PC-3 (cell line): ENCODE measurements around the gene MLC1. TPM values are rescaled to one million over a fixed set of nuclear protein-coding genes. Genes with fewer than 3 reads are reported as not detected.
A peak's percentile ranks its signal among the peaks of the same experiment; 100 is the strongest.

Source experiments
- ATAC-seq: fragments of 200-7000 bp; cut with Tn5 transposase; 2 replicates; pipeline ENCODE4 v1.9.1; 2020; ENCODE audit warnings: mild to moderate bottlenecking, moderate library complexity
- BruUV-seq: library from RNA; stranded (reverse); fragments of 400-500 nt; replicated peaks from 2 replicates; lab custom pipeline; 2021; lab: Mats Ljungman, UMichigan
- CTCF ChIA-PET: fragments of 300-600 bp; sonication (Branson Sonifier 250); formaldehyde crosslinking; loops from one replicate; lab custom pipeline; 2022; ENCODE audit warnings: antibody characterized with exemption; lab: Charles Lee
- POLR2A ChIA-PET: fragments of 300-600 bp; sonication (Branson Sonifier 250); formaldehyde crosslinking; loops from one replicate; lab custom pipeline; 2022; ENCODE audit warnings: antibody characterized with exemption; ENCODE audit not compliant: unreplicated experiment; lab: Charles Lee
- DNase-seq: peaks from one replicate; pipeline ENCODE4 v3.0.0-alpha.2; 2015
- H2AFZ ChIP-seq: fragments of 300-600 bp; sonication (generic); 2 replicates; pipeline ENCODE4 v1.6.0; 2016; ENCODE audit warnings: antibody characterized with exemption, low read length
- H3F3A ChIP-seq: fragments of 300-600 bp; sonication (generic); one replicate; pipeline ENCODE4 v1.6.0; 2017; ENCODE audit warnings: antibody characterized with exemption, low read length, control low read depth, mild to moderate bottlenecking; ENCODE audit not compliant: unreplicated experiment
- H3K27ac ChIP-seq: fragments of 300-600 bp; sonication (generic); 2 replicates; pipeline ENCODE4 v1.5.1; 2016; ENCODE audit warnings: mild to moderate bottlenecking, low read length
- H3K27me3 ChIP-seq: fragments of 300-600 bp; sonication (generic); 2 replicates; pipeline ENCODE4 v1.6.1; 2016; ENCODE audit warnings: low read length, mixed read lengths
- H3K36me3 ChIP-seq: fragments of 300-600 bp; sonication (generic); 2 replicates; pipeline ENCODE4 v1.6.1; 2016; ENCODE audit warnings: low read depth, mixed run types, low read length, mixed read lengths
- H3K4me1 ChIP-seq: fragments of 300-600 bp; sonication (generic); 2 replicates; pipeline ENCODE4 v1.5.1; 2016; ENCODE audit warnings: low read length; ENCODE audit not compliant: insufficient read depth
- H3K4me2 ChIP-seq: fragments of 300-600 bp; sonication (generic); 2 replicates; pipeline ENCODE4 v1.6.0; 2016; ENCODE audit warnings: low read length
- H3K4me3 ChIP-seq: fragments of 300-600 bp; sonication (generic); 2 replicates; pipeline ENCODE4 v1.5.1; 2016; ENCODE audit warnings: mild to moderate bottlenecking, low read length, mixed read lengths
- H3K79me2 ChIP-seq: fragments of 300-600 bp; sonication (generic); 2 replicates; pipeline ENCODE4 v1.6.1; 2017; ENCODE audit warnings: low read length, mixed read lengths
- H3K9ac ChIP-seq: fragments of 300-600 bp; sonication (generic); 2 replicates; pipeline ENCODE4 v1.6.0; 2016; ENCODE audit warnings: mild to moderate bottlenecking, low read length
- H3K9me2 ChIP-seq: fragments of 300-600 bp; sonication (generic); replicated peaks from 2 replicates; pipeline ENCODE4 v1.6.1; 2016; ENCODE audit warnings: mixed run types, low read length, mixed read lengths
- H3K9me3 ChIP-seq: fragments of 300-600 bp; sonication (generic); 2 replicates; pipeline ENCODE4 v1.6.1; 2016; ENCODE audit warnings: low read length, mixed read lengths
- H4K20me1 ChIP-seq: fragments of 300-600 bp; sonication (generic); 2 replicates; pipeline ENCODE4 v1.6.1; 2016; ENCODE audit warnings: low read length, mixed read lengths
- EZH2 ChIP-seq: fragments of 300-600 bp; sonication (generic); IDR thresholded peaks from one replicate; pipeline ENCODE4 v1.6.1; 2017; ENCODE audit warnings: antibody characterized with exemption, mild to moderate bottlenecking, low read length; ENCODE audit not compliant: unreplicated experiment
- EZH2phosphoT487 ChIP-seq: fragments of 300-600 bp; sonication (generic); IDR thresholded peaks from 2 replicates; pipeline ENCODE4 v1.6.1; 2018; ENCODE audit warnings: mild to moderate bottlenecking, antibody characterized with exemption, low read length, borderline replicate concordance
- intact Hi-C: fragments of 100-400 bp; cut with micrococcal nuclease; formaldehyde crosslinking; loops from 2 replicates; pipeline ENCODE4 v1.9.0; 2023
- total RNA-seq: library from RNA; depleted of rRNA; stranded (reverse); fragments of >200 nt; gene quantifications from 2 replicates; pipeline ENCODE4 v1.2.3, GENCODE V29; 2014
- TF ChIP-seq, protein P1 (sequence below): fragments of 300-600 bp; sonication (generic); conservative IDR thresholded peaks from 2 replicates; pipeline ENCODE4 v1.5.1; 2017; ENCODE audit warnings: antibody characterized with exemption, low read depth, mild to moderate bottlenecking, low read length

The MLC1 gene
- total RNA-seq, 1 experiment from 2014 or later, result 0.62 TPM

DNA sequence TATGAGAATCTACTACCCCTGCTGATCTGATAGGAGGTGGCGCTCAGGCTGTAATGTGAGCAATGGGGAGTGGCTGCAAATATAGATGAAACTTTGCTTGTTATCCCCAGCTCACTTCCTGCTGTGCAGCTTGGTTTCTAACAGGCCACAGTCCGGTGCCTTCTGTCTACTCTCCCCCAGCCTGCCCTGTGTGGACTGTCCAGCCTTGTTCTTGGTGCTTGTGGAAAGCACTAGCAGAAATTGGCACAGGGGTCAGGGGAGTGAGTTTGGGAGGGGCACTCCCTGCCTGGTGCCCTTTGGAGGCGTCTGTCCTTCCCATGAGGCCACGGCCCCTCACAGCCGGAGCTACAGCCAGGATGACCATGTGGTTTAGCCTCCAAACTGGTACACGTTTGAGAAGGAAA lies 18.9 kb upstream of the MLC1 start:
- H3F3A ChIP-seq, result no peaks in the 10 kb centered on the region
- no peak overlapping the region for H2AFZ ChIP-seq
- H3K9me3 ChIP-seq, result no peaks in the 10 kb centered on the region
- H3K9ac ChIP-seq, result no peak overlapping the region
- no TSS peak for BruUV-seq
- no peaks in the 10 kb centered on the region for H3K4me1 ChIP-seq
- DNase-seq, result no peak
- ChIA-PET POLR2A (no interaction called here), CTCF (no interaction called here)
- H3K27me3 ChIP-seq, result no peaks in the 10 kb centered on the region
- H3K27ac ChIP-seq, result no peak overlapping the region
- no peak overlapping the region for H3K4me2 ChIP-seq
- peak; percentile 50 for ATAC-seq
- H3K4me3 ChIP-seq, result no peak overlapping the region
- no peaks in the 10 kb centered on the region for H4K20me1 ChIP-seq
- no peaks in the 10 kb centered on the region for H3K79me2 ChIP-seq
- H3K36me3 ChIP-seq, result no peaks in the 10 kb centered on the region
- TF ChIP-seq EZH2, result no peak
- TF ChIP-seq EZH2phosphoT487, result no peak
- TF ChIP-seq, protein P1, sequence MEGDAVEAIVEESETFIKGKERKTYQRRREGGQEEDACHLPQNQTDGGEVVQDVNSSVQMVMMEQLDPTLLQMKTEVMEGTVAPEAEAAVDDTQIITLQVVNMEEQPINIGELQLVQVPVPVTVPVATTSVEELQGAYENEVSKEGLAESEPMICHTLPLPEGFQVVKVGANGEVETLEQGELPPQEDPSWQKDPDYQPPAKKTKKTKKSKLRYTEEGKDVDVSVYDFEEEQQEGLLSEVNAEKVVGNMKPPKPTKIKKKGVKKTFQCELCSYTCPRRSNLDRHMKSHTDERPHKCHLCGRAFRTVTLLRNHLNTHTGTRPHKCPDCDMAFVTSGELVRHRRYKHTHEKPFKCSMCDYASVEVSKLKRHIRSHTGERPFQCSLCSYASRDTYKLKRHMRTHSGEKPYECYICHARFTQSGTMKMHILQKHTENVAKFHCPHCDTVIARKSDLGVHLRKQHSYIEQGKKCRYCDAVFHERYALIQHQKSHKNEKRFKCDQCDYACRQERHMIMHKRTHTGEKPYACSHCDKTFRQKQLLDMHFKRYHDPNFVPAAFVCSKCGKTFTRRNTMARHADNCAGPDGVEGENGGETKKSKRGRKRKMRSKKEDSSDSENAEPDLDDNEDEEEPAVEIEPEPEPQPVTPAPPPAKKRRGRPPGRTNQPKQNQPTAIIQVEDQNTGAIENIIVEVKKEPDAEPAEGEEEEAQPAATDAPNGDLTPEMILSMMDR, result no peak
- intact Hi-C loops, result no loop called here
- H3K9me2 ChIP-seq, result no peaks in the 10 kb centered on the region

DNA sequence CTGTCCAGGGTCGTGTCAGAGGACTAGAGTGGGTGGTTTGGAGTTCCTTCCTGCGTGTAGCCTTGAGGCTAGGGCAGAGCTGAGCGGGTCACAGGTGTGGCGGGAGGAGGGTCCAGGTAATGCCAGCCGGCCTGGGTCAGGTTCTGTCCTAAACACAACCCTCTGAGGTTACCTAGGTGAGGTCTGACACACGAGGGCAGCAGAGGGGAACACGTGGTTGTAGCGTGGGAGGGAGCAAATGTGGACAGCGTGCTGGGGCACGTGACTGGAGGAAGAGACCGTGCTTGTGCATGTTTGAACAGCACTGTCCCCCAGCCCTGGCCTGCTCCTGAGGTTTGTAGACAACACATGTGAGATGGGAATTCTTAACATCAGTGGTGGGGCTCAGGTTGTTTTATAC lies 17.7 kb upstream of the MLC1 start:
- Histone ChIP-seq H3F3A (no peaks in the 10 kb centered on the region), H3K9me2 (no peaks in the 10 kb centered on the region), H4K20me1 (no peaks in the 10 kb centered on the region), H3K4me3 (no peak overlapping the region), H3K27ac (no peak overlapping the region), H3K79me2 (no peaks in the 10 kb centered on the region), H3K9ac (no peak overlapping the region), H3K9me3 (no peaks in the 10 kb centered on the region), H3K27me3 (no peaks in the 10 kb centered on the region), H2AFZ (no peak overlapping the region), H3K4me2 (no peak overlapping the region), H3K4me1 (no peaks in the 10 kb centered on the region), H3K36me3 (no peaks in the 10 kb centered on the region)
- TF ChIP-seq, protein P1, result peak; percentile 17; the same call in 1 of the 2 replicates
- TF ChIP-seq EZH2phosphoT487, result no peak
- TF ChIP-seq EZH2, result no peak
- DNase-seq, result peak; percentile 4
- peak; percentile 53 for ATAC-seq
- ChIA-PET POLR2A (no interaction called here), CTCF (no interaction called here)
- no TSS peak for BruUV-seq
- intact Hi-C loops, result no loop called here

DNA sequence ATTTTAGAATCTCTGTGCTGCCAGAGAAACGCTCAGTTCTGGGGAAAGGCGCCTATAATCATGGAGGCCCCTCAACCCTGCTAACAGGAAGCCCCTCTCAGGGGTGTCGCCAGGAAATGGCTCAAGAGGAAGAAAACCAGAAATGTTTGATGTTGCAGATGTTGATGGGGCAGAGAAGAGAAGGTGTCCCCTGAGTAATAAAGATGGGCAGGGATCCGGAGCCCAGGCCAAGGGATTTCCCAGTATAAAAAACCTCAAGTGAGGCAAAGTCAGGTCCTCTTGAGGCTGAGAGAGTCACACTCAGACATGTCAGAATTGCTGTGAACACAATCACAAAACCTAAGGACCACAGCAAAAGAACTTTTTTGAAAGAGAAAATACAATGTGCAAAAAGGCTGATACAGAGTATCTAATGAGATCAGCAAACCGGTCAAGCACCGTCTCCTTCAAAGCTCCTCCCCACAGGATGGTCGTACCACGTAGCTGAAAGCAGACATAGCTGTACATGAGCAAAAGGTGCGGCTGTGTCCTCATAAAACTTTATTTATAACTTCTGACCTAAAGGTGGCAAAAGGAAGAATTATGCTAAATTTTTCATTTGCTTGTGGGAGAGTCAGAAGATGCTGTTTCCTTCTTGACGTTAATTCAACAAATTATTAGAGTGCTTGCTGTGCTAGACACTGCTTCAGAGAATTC lies 16.8 kb upstream of the MLC1 start:
- no peaks in the 10 kb centered on the region for H3F3A ChIP-seq
- ChIA-PET CTCF (no interaction called here), POLR2A (no interaction called here)
- no peak overlapping the region for H3K4me3 ChIP-seq
- no peaks in the 10 kb centered on the region for H3K79me2 ChIP-seq
- TF ChIP-seq EZH2phosphoT487, result no peak
- TF ChIP-seq, protein P1, result no peak
- TF ChIP-seq EZH2, result no peak
- no peaks in the 10 kb centered on the region for H3K9me2 ChIP-seq
- no TSS peak for BruUV-seq
- no peak overlapping the region for H3K9ac ChIP-seq
- H3K27me3 ChIP-seq, result no peaks in the 10 kb centered on the region
- no peak overlapping the region for H3K27ac ChIP-seq
- DNase-seq (no peak), ATAC-seq (no peak)
- no peaks in the 10 kb centered on the region for H4K20me1 ChIP-seq
- intact Hi-C loops, result no loop called here
- no peak overlapping the region for H3K4me2 ChIP-seq
- no peak overlapping the region for H2AFZ ChIP-seq
- no peaks in the 10 kb centered on the region for H3K36me3 ChIP-seq
- no peaks in the 10 kb centered on the region for H3K9me3 ChIP-seq
- H3K4me1 ChIP-seq, result no peaks in the 10 kb centered on the region
